C4-2B (cell line): ENCODE results near the gene LRP1-AS.

ENCODE experiments used
- H3K27ac ChIP-seq: fragments of 450-650 bp; 2 replicates; pipeline ENCODE4 v1.5.1; 2017
- ZFX ChIP-seq: fragments of 450-650 bp; IDR thresholded peaks from 2 replicates; pipeline ENCODE4 v1.6.1; 2017
- TF ChIP-seq, protein P1 (sequence below): fragments of 450-650 bp; conservative IDR thresholded peaks from 2 replicates; pipeline ENCODE4 v1.5.1; 2017; ENCODE audit warnings: mild to moderate bottlenecking

LRP1-AS gene

DNA sequence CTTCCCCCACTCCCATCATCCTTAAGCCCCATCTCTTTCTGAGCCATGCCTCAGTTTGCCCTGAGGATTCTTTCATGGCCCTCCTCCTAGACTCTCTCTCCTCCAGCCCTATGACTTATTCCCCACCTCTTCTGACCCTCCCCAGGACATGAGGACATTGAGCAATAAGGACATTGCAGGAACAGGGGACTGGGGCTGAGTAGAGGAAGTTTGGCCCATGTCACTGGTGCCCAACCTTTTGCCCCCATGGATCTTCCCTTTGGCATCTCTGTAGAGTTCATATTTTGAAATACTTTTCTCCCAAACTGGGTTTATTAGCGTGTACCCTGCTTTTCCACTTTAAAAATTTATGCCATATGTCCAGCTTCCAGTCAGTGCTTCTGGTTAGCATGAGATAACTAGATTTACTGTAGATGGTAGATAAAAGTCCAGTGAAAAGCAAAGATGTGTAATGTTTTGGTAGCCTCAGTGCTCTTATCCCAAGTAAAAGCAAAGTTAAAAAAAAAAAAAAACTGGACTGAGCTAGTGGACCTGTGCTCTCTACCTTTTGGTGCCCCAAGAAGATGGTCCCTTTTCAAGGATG, 6.1 kb upstream of the LRP1-AS start:
- no peak overlapping the region for H3K27ac ChIP-seq
- TF ChIP-seq, protein P1, sequence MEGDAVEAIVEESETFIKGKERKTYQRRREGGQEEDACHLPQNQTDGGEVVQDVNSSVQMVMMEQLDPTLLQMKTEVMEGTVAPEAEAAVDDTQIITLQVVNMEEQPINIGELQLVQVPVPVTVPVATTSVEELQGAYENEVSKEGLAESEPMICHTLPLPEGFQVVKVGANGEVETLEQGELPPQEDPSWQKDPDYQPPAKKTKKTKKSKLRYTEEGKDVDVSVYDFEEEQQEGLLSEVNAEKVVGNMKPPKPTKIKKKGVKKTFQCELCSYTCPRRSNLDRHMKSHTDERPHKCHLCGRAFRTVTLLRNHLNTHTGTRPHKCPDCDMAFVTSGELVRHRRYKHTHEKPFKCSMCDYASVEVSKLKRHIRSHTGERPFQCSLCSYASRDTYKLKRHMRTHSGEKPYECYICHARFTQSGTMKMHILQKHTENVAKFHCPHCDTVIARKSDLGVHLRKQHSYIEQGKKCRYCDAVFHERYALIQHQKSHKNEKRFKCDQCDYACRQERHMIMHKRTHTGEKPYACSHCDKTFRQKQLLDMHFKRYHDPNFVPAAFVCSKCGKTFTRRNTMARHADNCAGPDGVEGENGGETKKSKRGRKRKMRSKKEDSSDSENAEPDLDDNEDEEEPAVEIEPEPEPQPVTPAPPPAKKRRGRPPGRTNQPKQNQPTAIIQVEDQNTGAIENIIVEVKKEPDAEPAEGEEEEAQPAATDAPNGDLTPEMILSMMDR = no peak
- TF ChIP-seq ZFX = no peak

GRCh38 chr12:57152639-57153038, 5.2 kb upstream of the LRP1-AS start:
- H3K27ac ChIP-seq = no peak overlapping the region
- TF ChIP-seq, protein P1 = no peak
- TF ChIP-seq ZFX = no peak

DNA sequence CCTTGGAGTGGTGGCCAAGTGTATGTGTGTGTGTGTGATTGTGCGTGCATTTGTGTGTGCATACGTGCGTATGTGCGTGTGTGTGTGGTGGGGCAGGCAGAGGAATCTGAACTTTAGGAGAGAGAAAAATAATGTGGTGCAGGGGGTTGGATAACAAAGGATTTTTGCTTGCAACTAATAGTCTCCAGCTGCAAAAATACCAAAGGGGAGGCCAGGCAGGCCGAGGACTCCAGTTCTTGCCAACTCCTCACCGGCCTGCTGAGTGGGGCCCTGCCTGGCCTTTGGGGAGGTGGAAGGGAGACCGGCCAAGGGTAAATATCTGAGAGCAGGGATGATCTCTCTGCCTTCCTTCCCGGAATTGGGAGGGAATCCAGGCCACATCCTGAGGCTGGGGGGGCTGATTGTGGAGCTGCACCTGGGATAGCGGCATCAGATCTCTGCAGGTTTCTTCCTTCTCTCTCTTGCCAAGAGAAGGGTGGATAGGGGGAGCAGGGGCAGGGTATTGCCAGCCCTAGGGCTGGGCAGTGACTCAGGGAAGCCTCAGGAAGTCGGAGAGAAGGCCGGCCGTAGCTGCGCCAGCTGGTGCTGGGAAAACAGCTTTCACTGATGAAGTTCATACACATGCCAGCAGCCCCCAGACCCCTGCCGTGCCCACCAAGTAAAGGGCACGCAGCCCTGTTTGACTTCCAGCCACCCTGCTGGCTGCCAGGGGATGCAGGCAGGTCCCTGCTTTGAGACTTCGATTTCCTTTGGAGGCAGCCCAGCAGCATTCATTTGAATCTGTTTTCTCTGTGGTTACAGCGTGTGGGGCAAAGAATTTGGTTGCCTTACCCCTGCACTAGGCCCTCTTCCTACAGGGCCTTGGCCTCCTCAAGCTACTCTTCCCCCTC, 4.6 kb upstream of the LRP1-AS start:
- TF ChIP-seq ZFX = no peak
- TF ChIP-seq, protein P1 = no peak
- no peak overlapping the region for H3K27ac ChIP-seq

DNA sequence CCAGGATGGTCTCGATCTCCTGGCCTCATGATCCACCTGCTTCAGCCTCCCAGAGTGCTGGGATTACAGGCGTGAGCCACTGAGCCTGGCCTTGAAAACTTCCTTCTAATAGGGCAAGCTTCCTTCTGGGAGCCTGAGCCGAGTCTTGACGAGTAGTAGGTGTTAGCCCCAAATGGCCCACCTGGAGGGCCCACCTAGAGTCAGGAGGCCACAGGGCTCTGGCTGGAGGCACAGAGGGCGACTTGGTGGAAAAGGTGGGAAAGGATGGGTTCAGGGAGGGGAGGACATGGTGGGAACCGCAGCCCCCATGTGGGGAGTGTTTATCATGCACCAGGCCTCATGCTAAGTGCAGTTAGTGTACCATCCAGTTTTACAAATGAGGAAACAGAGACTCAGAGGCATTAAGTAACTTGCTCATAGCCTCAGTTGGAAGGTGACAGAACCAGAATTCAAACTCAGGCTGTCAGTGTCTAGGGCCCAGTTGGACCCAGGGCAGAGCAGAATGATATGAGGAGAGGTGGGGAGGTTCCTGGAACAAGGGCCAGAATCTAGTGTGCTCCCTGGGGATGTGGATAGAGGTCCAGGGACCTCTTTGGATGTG, 3.1 kb upstream of the LRP1-AS start:
- H3K27ac ChIP-seq = no peak overlapping the region
- TF ChIP-seq ZFX = no peak
- TF ChIP-seq, protein P1 = no peak

DNA sequence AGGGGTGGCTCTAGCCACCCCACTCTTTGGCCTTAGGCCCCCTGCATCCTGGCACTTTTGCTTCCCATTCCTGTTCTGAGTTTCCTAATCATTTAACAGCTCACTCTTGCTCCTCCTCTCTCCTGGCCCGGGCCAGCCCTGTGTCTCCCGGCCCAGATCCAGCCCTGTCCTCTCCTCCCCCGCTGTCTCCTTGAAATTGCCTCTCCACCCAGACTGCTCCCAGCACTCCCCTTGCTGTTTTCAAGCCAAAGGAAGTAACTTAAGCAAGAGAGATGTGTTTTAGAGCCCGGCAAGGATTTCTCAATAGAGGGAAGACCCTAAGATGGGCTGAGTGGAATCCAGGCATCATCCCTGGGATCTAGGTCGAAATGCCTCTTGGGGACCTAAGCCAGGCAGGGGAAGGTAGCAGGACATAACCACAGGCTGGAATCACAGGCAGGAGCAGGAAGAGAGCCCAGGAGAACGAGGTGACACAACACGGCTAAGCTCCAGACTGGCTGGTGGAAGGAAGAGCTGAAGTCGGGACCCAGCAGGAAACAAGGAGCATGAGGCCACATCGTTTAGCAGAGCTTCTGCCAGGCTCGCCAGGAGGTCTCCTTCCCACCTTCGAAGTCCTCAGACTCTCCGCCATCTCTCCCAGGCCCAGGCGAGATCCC, 2.0 kb upstream of the LRP1-AS start:
- no peak for TF ChIP-seq ZFX
- TF ChIP-seq, protein P1 = no peak
- peak overlapping the region; percentile 2; the same call in 1 of the 2 replicates for H3K27ac ChIP-seq

GRCh38 chr12:57148469-57149244, 1.2 kb upstream of the LRP1-AS start:
- no peak for TF ChIP-seq ZFX
- TF ChIP-seq, protein P1 = no peak
- H3K27ac ChIP-seq = 0 out of 2 replicates have a peak overlapping the region, but pooled peaks have one; percentile 2
